Stimulated activated naive B cell treated with anti-CD40 and anti-IgM and Interleukin-4, amounts not matched to agents 10 μg/mL and 1 μg/mL and 100 μg/mL, for 72 hours (primary cell): Measurements from ENCODE around the gene FUS.

Experiments
- ATAC-seq, 2 donors: fragments of 150-1000 bp; cut with Tn5 transposase; replicated peaks; 2 replicates each; pipeline ENCODE4 v1.10.0; 2021; ENCODE audit warnings: moderate library complexity in 1 of 2
- DNase-seq: peaks from one replicate; pipeline ENCODE4 v3.0.0; 2021
- H3K27ac Mint-ChIP-seq: one replicate; pipeline ENCODE4 v1.8.0; 2022; ENCODE audit warnings: mild to moderate bottlenecking, mixed read lengths
- H3K27me3 Mint-ChIP-seq, 2 donors: one replicate each; pipeline ENCODE4 v1.8.0; 2022; ENCODE audit warnings: mixed read lengths in 2 of 2
- H3K36me3 Mint-ChIP-seq, 2 donors: one replicate each; pipeline ENCODE4 v1.8.0; 2022; ENCODE audit warnings: mixed read lengths in 2 of 2, mild to moderate bottlenecking in 1 of 2
- H3K4me1 Mint-ChIP-seq, 2 donors: one replicate each; pipeline ENCODE4 v1.8.0; 2022; ENCODE audit warnings: mixed read lengths in 2 of 2, mild to moderate bottlenecking in 1 of 2
- H3K4me3 Mint-ChIP-seq, 2 donors: one replicate each; pipeline ENCODE4 v1.8.0; 2022; ENCODE audit warnings: mild to moderate bottlenecking in 2 of 2, mixed read lengths in 2 of 2, moderate library complexity in 1 of 2
- H3K9me3 Mint-ChIP-seq, 2 donors: one replicate each; pipeline ENCODE4 v1.8.0; 2022; ENCODE audit warnings: mixed read lengths in 2 of 2, mild to moderate bottlenecking in 1 of 2

The FUS gene

GRCh38 chr16:31214708-31215286, 34.9 kb downstream of the FUS start:
- H3K9me3 Mint-ChIP-seq, result no peaks in the 10 kb centered on the region
- DNase-seq, result no peak

GRCh38 chr16:31215287-31216162, 35.6 kb downstream of the FUS start:
- peak overlapping the region; percentile 76 to 83 for H3K4me3 Mint-ChIP-seq
- peak; percentile 72 to 73 for ATAC-seq
- peaks cover 17 to 53% of the 10 kb centered on the region in 2 donors for H3K4me1 Mint-ChIP-seq
- no peaks in the 10 kb centered on the region for H3K9me3 Mint-ChIP-seq
- H3K27me3 Mint-ChIP-seq, result peaks cover 36 to 64% of the 10 kb centered on the region in 2 donors
- peak; percentile 17 for DNase-seq
- H3K27ac Mint-ChIP-seq, result no peak overlapping the region
- H3K36me3 Mint-ChIP-seq, result no peaks in the 10 kb centered on the region

More at GRCh38 chr16:31214708-31215286, 34.9 kb downstream of the FUS start:
- ATAC-seq, result peak; percentile 42 to 51
- Mint-ChIP-seq H3K27me3 (peaks cover 36 to 62% of the 10 kb centered on the region in 2 donors), H3K27ac (no peak overlapping the region), H3K36me3 (no peaks in the 10 kb centered on the region), H3K4me1 (peaks cover 17 to 53% of the 10 kb centered on the region in 2 donors), H3K4me3 (peak overlapping the region; percentile 76 to 83)

DNA sequence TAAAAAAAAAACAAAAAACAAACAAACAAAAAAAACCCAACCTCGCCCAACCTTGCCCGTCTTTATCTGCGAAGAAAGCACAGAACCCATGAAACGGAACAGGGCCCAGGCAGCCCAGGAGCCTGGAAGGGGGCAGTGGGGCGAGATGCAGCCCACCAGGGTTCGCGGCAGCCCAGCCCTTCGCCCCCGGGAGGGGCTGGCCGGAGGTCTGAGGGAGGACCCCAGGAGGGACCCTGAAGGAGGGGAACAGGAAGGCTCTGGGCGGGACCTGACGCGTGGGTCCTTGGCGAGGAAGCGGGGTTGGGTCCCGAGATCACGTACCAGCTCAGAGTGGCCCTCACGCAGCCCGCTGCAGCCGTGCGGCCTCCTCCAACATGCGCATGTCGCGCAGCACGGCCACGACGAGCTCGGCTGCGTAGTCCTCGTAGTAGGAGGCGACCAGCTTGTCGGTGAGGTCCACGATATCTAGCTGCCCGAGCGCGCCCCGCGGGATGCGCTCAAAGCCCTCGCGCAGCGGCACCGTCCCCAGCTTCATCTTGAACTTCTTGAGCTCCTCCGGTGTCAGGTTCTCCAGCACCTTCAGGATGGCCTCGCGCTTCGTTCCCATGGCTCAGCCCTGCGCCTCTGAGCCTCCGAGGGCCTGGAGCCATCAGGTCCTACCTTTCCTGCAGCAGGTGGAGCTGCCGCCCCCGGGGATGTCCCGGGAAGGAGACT, 36.6 kb downstream of the FUS start, which contains the start of gene PYDC1:
Gene PYDC1 (minus strand): TSS at position 714 of the 714 bp plus-strand sequence. CDS start 107 bp downstream, at position 607.
- H3K4me1 Mint-ChIP-seq, result peaks cover 19 to 52% of the 10 kb centered on the region in 2 donors
- H3K9me3 Mint-ChIP-seq, result no peaks in the 10 kb centered on the region
- DNase-seq (no peak), ATAC-seq (peak; percentile 30 to 36)
- H3K27me3 Mint-ChIP-seq, result peaks cover 46 to 74% of the 10 kb centered on the region in 2 donors
- H3K4me3 Mint-ChIP-seq, result peak within 1 kb of the TSS; percentile 76 to 83
- no peak within 1 kb of the TSS for H3K27ac Mint-ChIP-seq
- no peaks in the 10 kb centered on the region for H3K36me3 Mint-ChIP-seq

DNA sequence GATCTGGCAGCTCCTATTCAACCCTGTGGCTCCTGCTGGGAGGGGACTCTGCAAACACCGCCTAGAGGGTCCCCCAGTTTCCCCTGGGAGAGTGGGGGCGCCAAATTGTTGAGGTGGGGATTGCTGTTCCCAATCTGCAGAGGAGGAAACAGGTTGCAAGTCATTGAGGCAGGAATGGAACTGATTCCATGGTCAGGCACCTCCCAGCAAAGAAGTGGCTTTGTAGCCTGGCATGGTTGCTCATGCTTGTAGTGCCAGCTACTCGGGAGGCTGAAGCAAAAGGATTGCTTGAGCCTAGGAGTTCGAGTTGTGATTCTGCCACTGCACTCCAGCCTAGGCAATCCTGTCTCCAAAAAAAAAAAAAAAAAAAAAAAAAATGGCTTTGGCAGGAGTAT, 37.2 kb downstream of the FUS start:
- Mint-ChIP-seq H3K9me3 (no peaks in the 10 kb centered on the region), H3K4me1 (peaks cover 16 to 52% of the 10 kb centered on the region in 2 donors)

GRCh38 chr16:31219154-31219741, 39.3 kb downstream of the FUS start:
- peaks cover 47 to 64% of the 10 kb centered on the region in 2 donors for H3K27me3 Mint-ChIP-seq
- ATAC-seq, result no peak
- H3K36me3 Mint-ChIP-seq, result no peaks in the 10 kb centered on the region

More for the DNA sequence above, 37.2 kb downstream of the FUS start:
- Mint-ChIP-seq H3K27ac (no peak overlapping the region), H3K4me3 (peak overlapping the region; percentile 76 to 78), H3K27me3 (peaks cover 50 to 80% of the 10 kb centered on the region in 2 donors), H3K36me3 (no peaks in the 10 kb centered on the region)
- no peak for ATAC-seq
- no peak for DNase-seq

DNA sequence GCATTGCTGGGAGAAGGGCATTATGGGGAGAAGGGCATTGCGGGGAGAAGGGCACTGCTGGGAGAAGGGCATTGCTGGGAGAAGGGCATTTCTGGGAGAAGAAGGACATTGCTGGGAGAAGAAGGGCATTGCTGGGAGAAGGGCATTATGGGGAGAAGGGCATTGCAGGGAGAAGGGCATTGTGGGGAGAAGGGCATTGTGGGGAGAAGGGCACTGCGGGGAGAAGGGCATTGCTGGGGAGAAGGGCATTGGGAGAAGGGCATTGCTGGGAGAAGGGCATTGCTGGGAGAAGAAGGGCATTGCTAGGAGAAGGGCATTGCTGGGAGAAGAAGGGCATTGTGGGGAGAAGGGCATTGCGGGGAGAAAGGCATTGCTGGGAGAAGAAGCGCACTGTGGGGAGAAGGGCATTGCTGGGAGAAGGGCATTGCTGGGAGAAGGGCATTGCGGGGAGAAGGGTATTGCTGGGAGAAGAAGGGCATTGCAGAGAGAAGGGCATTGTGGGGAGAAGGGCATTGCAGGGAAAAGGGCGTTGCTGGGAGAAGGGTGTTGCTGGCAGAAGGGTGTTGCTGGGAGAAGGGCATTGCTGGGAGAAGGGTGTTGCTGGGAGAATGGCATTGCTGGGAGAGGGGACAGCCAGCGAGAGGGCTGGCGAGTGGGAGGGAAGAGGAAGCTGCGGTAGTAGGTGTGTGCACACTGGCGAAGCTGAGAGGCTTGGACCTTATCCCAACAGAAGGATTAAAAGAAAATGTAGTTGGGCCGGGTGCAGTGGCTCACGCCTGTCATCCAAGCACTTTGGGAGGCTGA, 41.6 kb downstream of the FUS start:
- H3K27ac Mint-ChIP-seq, result no peak overlapping the region

More at GRCh38 chr16:31219154-31219741, 39.3 kb downstream of the FUS start:
- H3K4me3 Mint-ChIP-seq, result no peak overlapping the region
- H3K27ac Mint-ChIP-seq, result no peak overlapping the region
- no peak for DNase-seq
- peaks cover 13 to 42% of the 10 kb centered on the region in 2 donors for H3K4me1 Mint-ChIP-seq
- H3K9me3 Mint-ChIP-seq, result no peaks in the 10 kb centered on the region

GRCh38 chr16:31223044-31223443, 43.1 kb downstream of the FUS start:
- no peak for ATAC-seq
- no peak for DNase-seq
- H3K36me3 Mint-ChIP-seq, result no peaks in the 10 kb centered on the region
- H3K27me3 Mint-ChIP-seq, result peaks cover 28 to 34% of the 10 kb centered on the region in 2 donors
- peak overlapping the region; percentile 31 for H3K27ac Mint-ChIP-seq
- H3K9me3 Mint-ChIP-seq, result no peaks in the 10 kb centered on the region
- H3K4me1 Mint-ChIP-seq, result peaks cover 5 to 7% of the 10 kb centered on the region in 2 donors
- no peak overlapping the region for H3K4me3 Mint-ChIP-seq

More for the DNA sequence above, 41.6 kb downstream of the FUS start:
- DNase-seq, result no peak
- Mint-ChIP-seq H3K9me3 (no peaks in the 10 kb centered on the region), H3K27me3 (peaks cover 36 to 44% of the 10 kb centered on the region in 2 donors), H3K4me1 (peaks cover 9 to 22% of the 10 kb centered on the region in 2 donors), H3K36me3 (no peaks in the 10 kb centered on the region), H3K4me3 (no peak overlapping the region)
- no peak for ATAC-seq

- ATAC-seq (no peak), DNase-seq (no peak)
- Mint-ChIP-seq H3K9me3 (no peaks in the 10 kb centered on the region), H3K27ac (no peak overlapping the region), H3K27me3 (peaks cover 21 to 27% of the 10 kb centered on the region in 2 donors), H3K4me3 (no peak overlapping the region), H3K4me1 (peaks cover 5% of the 10 kb centered on the region in 2 donors), H3K36me3 (no peaks in the 10 kb centered on the region)
These were observed 44.4 kb downstream of the FUS start for GRCh38 chr16:31224092-31224955.

DNA sequence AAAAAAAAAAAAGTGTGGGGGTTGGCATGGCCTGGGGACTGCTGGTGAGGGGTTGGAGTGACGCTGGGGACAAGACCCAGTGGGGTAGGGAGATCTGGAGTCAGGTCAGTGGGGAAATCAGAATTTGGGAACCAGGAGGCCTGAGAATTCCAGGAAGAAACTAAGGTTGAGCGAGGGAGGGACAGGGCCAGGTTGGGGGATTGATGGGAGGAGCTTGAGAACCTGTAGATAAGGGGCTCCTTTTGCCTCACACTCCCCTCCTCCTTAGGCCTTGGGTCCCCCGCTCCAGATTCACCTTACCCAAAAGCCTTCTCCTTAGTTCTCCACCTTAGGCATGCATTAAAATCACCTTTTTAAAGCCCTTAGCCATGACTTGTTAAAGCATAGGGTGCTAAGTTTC, 45.3 kb downstream of the FUS start:
- no peaks in the 10 kb centered on the region for H3K36me3 Mint-ChIP-seq

DNA sequence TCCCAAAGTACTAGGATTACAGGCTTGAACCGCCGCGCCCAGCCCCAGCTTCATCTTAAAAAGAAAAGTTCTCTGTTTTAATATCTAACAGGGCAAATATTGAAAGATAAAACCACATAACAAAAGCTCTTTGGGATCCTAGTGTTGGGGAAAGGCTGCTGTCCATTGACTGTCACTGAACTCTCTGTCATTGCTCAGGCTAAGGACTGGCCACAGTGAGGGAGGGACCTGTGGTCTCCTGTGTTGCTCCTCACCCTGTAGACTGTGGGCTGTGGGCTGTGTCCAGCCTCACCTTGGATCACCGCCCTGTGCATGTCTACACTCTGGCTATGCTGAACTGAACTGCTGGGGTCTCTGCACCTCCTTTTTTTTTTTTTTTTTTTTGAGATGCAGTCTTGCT, 48.3 kb downstream of the FUS start:
- ATAC-seq, result no peak
- H3K4me1 Mint-ChIP-seq, result no peaks in the 10 kb centered on the region
- H3K4me3 Mint-ChIP-seq, result no peak overlapping the region
- H3K27ac Mint-ChIP-seq, result no peak overlapping the region
- no peak for DNase-seq
- no peaks in the 10 kb centered on the region for H3K9me3 Mint-ChIP-seq
- H3K36me3 Mint-ChIP-seq, result no peaks in the 10 kb centered on the region
- peaks cover 5 to 6% of the 10 kb centered on the region in 2 donors for H3K27me3 Mint-ChIP-seq

More for the DNA sequence above, 45.3 kb downstream of the FUS start:
- H3K4me1 Mint-ChIP-seq, result peaks cover 5% of the 10 kb centered on the region in 2 donors
- H3K27ac Mint-ChIP-seq, result no peak overlapping the region
- ATAC-seq (no peak), DNase-seq (no peak)
- H3K4me3 Mint-ChIP-seq, result no peak overlapping the region
- H3K9me3 Mint-ChIP-seq, result no peaks in the 10 kb centered on the region
- H3K27me3 Mint-ChIP-seq, result peaks cover 20 to 24% of the 10 kb centered on the region in 2 donors

GRCh38 chr16:31229501-31229900, 49.6 kb downstream of the FUS start:
- ATAC-seq (no peak), DNase-seq (no peak)
- peaks cover 0 to 2% of the 10 kb centered on the region in 2 donors for H3K9me3 Mint-ChIP-seq
- H3K27ac Mint-ChIP-seq, result peak overlapping the region; percentile 42
- H3K4me3 Mint-ChIP-seq, result no peak overlapping the region
- H3K27me3 Mint-ChIP-seq, result peaks cover 5 to 11% of the 10 kb centered on the region in 2 donors
- no peaks in the 10 kb centered on the region for H3K4me1 Mint-ChIP-seq
- no peaks in the 10 kb centered on the region for H3K36me3 Mint-ChIP-seq

DNA sequence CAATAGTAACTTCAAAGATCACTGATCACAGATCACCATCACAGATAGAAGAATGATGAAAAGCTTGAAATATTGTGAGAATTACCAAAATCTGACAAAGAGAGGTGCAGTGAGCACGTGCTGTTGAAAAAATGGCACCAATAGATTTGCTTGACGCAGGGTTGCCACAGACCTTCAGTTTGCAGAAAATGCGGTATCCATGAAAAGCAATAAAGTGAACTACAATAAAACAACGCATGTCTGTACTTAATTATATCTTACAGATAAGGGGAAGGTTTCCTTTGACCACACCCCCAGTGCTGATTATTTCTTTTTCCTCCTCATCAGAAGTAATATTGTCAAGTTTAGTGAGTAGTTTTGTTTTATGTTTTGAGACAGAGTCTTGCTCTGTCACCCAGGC, 58.1 kb downstream of the FUS start:
- no peak for ATAC-seq
- DNase-seq, result no peak
- peaks cover 0 to 6% of the 10 kb centered on the region in 2 donors for H3K9me3 Mint-ChIP-seq
- H3K4me1 Mint-ChIP-seq, result peaks cover 3 to 4% of the 10 kb centered on the region in 2 donors
- H3K27me3 Mint-ChIP-seq, result peaks cover 0 to 10% of the 10 kb centered on the region in 2 donors
- no peaks in the 10 kb centered on the region for H3K36me3 Mint-ChIP-seq
- H3K4me3 Mint-ChIP-seq, result no peak overlapping the region
- no peak overlapping the region for H3K27ac Mint-ChIP-seq
